Endodermal cell (in vitro differentiated cells): Measurements from ENCODE around the gene NUB1. TPM values are rescaled to one million over a fixed set of nuclear protein-coding genes. Genes with fewer than 3 reads are reported as not detected.

Experiments used
- DNase-seq: peaks from one replicate; pipeline ENCODE4 v3.0.0-alpha.2; 2017
- H3K27ac ChIP-seq: 2 replicates; pipeline ENCODE4 v1.5.1; 2013; ENCODE audit warnings: mild to moderate bottlenecking, low read depth, low read length, moderate library complexity
- H3K27me3 ChIP-seq: 2 replicates; pipeline ENCODE4 v1.6.1; 2013; ENCODE audit warnings: mild to moderate bottlenecking, low read length, moderate library complexity; ENCODE audit not compliant: insufficient read depth, control insufficient read depth, poor library complexity, severe bottlenecking
- H3K36me3 ChIP-seq: 2 replicates; pipeline ENCODE4 v1.7.0; 2013; ENCODE audit warnings: mild to moderate bottlenecking, low read length, moderate library complexity; ENCODE audit not compliant: control insufficient read depth, insufficient read depth
- H3K4me1 ChIP-seq: one replicate; pipeline ENCODE4 v1.7.0; 2013; ENCODE audit warnings: low read length; ENCODE audit not compliant: control insufficient read depth, insufficient read depth
- H3K4me3 ChIP-seq: 2 replicates; pipeline ENCODE4 v1.5.1; 2013; ENCODE audit warnings: mild to moderate bottlenecking, low read length, moderate library complexity
- H3K9ac ChIP-seq: 2 replicates; pipeline ENCODE4 v1.6.1; 2013; ENCODE audit warnings: mild to moderate bottlenecking, low read length, moderate library complexity; ENCODE audit not compliant: poor library complexity, severe bottlenecking; ENCODE audit errors: extremely low read depth
- H3K9me3 ChIP-seq: 2 replicates; pipeline ENCODE4 v1.6.1; 2013; ENCODE audit warnings: mild to moderate bottlenecking, low read length, moderate library complexity; ENCODE audit not compliant: control insufficient read depth
- H3K27ac Mint-ChIP-seq: 2 replicates; pipeline ENCODE4 v1.8.0; 2020; ENCODE audit warnings: mixed read lengths
- H3K27me3 Mint-ChIP-seq: 2 replicates; pipeline ENCODE4 v1.8.0; 2021; ENCODE audit warnings: mild to moderate bottlenecking, mixed read lengths; ENCODE audit not compliant: insufficient read depth
- H3K36me3 Mint-ChIP-seq: 2 replicates; pipeline ENCODE4 v1.8.0; 2020; ENCODE audit warnings: low read depth, mixed read lengths
- H3K4me1 Mint-ChIP-seq: 2 replicates; pipeline ENCODE4 v1.8.0; 2020; ENCODE audit warnings: mixed read lengths
- H3K4me3 Mint-ChIP-seq: 2 replicates; pipeline ENCODE4 v1.8.0; 2020; ENCODE audit warnings: mild to moderate bottlenecking, moderate library complexity, mixed read lengths
- H3K9me3 Mint-ChIP-seq: 2 replicates; pipeline ENCODE4 v1.8.0; 2020; ENCODE audit warnings: mild to moderate bottlenecking, mixed read lengths
- CTCF ChIP-seq: fragments of 200-600 bp; sonication (generic); conservative IDR thresholded peaks from 2 replicates; pipeline ENCODE4 v1.5.0; 2021; ENCODE audit warnings: antibody characterized with exemption, mild to moderate bottlenecking
- WGBS, 2 experiments: methylation state at CpG; one replicate each; pipeline versions ENCODE4 v1.1.5 to v1.1.7; 2013; ENCODE audit warnings: missing lambda C conversion rate in 2 of 2, mixed read lengths in 1 of 2; ENCODE audit not compliant: insufficient coverage in 1 of 2, insufficient read length in 1 of 2; 5-methylcytosine and 5-hydroxymethylcytosine counted together
- total RNA-seq, 2 donors: library from RNA; stranded (reverse); fragmentation: NEBNext Ultra II Directional in 1 of 2; extraction: Animal tissue kit (Norgen Biotek cat#: 25700) in 1 of 2; gene quantifications; 2 replicates in 1 of 2; 3 replicates in 1 of 2; pipeline ENCODE4 v1.2.1, GENCODE V29; 2021

Gene NUB1
- total RNA-seq, 2 donors from 2014 or later = 50.2 to 64.7 TPM

- no peak for TF ChIP-seq CTCF
- no peaks in the 10 kb centered on the region for H3K36me3 ChIP-seq
- DNase-seq = no peak
- Mint-ChIP-seq H3K27ac (no peak overlapping the region), H3K9me3 (peaks cover 36% of the 10 kb centered on the region), H3K36me3 (no peaks in the 10 kb centered on the region), H3K4me3 (no peak overlapping the region), H3K4me1 (no peaks in the 10 kb centered on the region), H3K27me3 (peaks cover 14% of the 10 kb centered on the region)
- H3K9ac ChIP-seq = no peak overlapping the region
- H3K4me3 ChIP-seq = no peak overlapping the region
- no peak overlapping the region for H3K27ac ChIP-seq
- 88 to 89% methylated on average over 3 of the region's 3 CpGs for WGBS, 2 experiments
- H3K4me1 ChIP-seq = no peaks in the 10 kb centered on the region
- peaks cover 23% of the 10 kb centered on the region for H3K9me3 ChIP-seq
- H3K27me3 ChIP-seq = no peaks in the 10 kb centered on the region
These were observed 20.3 kb upstream of the NUB1 start for GRCh38 chr7:151321341-151321740.

GRCh38 chr7:151322906-151323305 is 18.7 kb upstream of the NUB1 start:
- Mint-ChIP-seq H3K4me3 (no peak overlapping the region), H3K36me3 (no peaks in the 10 kb centered on the region), H3K27me3 (peaks cover 14% of the 10 kb centered on the region), H3K27ac (no peak overlapping the region), H3K4me1 (no peaks in the 10 kb centered on the region), H3K9me3 (peaks cover 36% of the 10 kb centered on the region)
- Histone ChIP-seq H3K36me3 (no peaks in the 10 kb centered on the region), H3K27me3 (no peaks in the 10 kb centered on the region), H3K4me3 (no peak overlapping the region), H3K4me1 (no peaks in the 10 kb centered on the region), H3K27ac (no peak overlapping the region), H3K9ac (no peak overlapping the region), H3K9me3 (peaks cover 30% of the 10 kb centered on the region)
- no peak for TF ChIP-seq CTCF
- DNase-seq = no peak

- H3K4me1 Mint-ChIP-seq = no peaks in the 10 kb centered on the region
- H3K36me3 Mint-ChIP-seq = no peaks in the 10 kb centered on the region
- H3K27me3 Mint-ChIP-seq = peaks cover 14% of the 10 kb centered on the region
- WGBS, 2 experiments = 91 to 100% methylated on average over 2 of the region's 2 CpGs
- no peak for DNase-seq
- H3K9me3 Mint-ChIP-seq = peaks cover 10% of the 10 kb centered on the region
- no peak overlapping the region for H3K27ac ChIP-seq
- no peaks in the 10 kb centered on the region for H3K27me3 ChIP-seq
- no peak overlapping the region for H3K9ac ChIP-seq
- H3K36me3 ChIP-seq = no peaks in the 10 kb centered on the region
- no peak overlapping the region for H3K4me3 Mint-ChIP-seq
- no peak overlapping the region for H3K27ac Mint-ChIP-seq
- no peaks in the 10 kb centered on the region for H3K4me1 ChIP-seq
- peaks cover 7% of the 10 kb centered on the region for H3K9me3 ChIP-seq
- TF ChIP-seq CTCF = no peak
- no peak overlapping the region for H3K4me3 ChIP-seq
These were observed 14.6 kb upstream of the NUB1 start for GRCh38 chr7:151327022-151327421.
